Measurements from ENCODE around the gene EPS8L2. TPM values are rescaled to one million over a fixed set of nuclear protein-coding genes. Genes with fewer than 3 reads are reported as not detected.

The EPS8L2 gene
- polyA plus RNA-seq, 3 donors, result 0.55 TPM; not detected in 2

- no peak overlapping the region for H3K4me3 ChIP-seq (replicated peaks in 1 of 3; ENCODE audit: low read depth in 2 of 3, low read length in 3 of 3)
- 98% methylated on average over 5 of the region's 18 CpGs for WGBS (ENCODE audit: insufficient coverage)
- H3K4me1 ChIP-seq (ENCODE audit: control insufficient read depth in 1 of 2, insufficient read depth in 2 of 2, low read length in 2 of 2), result peaks cover 49 to 70% of the 10 kb centered on the region in 2 donors
- peaks cover 31 to 78% (median 50%) of the 10 kb centered on the region in 3 donors for H3K27me3 Mint-ChIP-seq (ENCODE audit: low read depth in 3 of 3)
- peaks cover 0 to 21% (median 2%) of the 10 kb centered on the region in 7 donors for H3K9me3 Mint-ChIP-seq
- no peak overlapping the region for H3K27ac Mint-ChIP-seq
- H3K36me3 ChIP-seq (replicated peaks in 1 of 2; ENCODE audit: control insufficient read depth in 1 of 2, insufficient read depth in 2 of 2, low read length in 2 of 2), result no peaks in the 10 kb centered on the region
- DNase-seq, result no peak
- peak overlapping the region in 1 of 2 donors; percentile 73 for H3K4me3 Mint-ChIP-seq
- peaks cover 8 to 58% of the 10 kb centered on the region in 2 donors for H3K27me3 ChIP-seq (ENCODE audit: control insufficient read depth in 2 of 2, insufficient read depth in 2 of 2, low read length in 2 of 2)
- H4K20me1 ChIP-seq (ENCODE audit: insufficient read depth, low read length), result no peaks in the 10 kb centered on the region
- H3K79me2 ChIP-seq (ENCODE audit: insufficient read depth, low read length), result no peaks in the 10 kb centered on the region
- intact Hi-C loops (cut with micrococcal nuclease), result loop anchor here in 1 of 2 donors (5.0 kb wide), 1 partner anchor 63 kb away; no protein-coding TSS in a partner anchor
- H3K4me2 ChIP-seq (replicated peaks; ENCODE audit: extremely low read depth, low read length, poor library complexity, severe bottlenecking), result no peak overlapping the region
- TF ChIP-seq, protein P1, sequence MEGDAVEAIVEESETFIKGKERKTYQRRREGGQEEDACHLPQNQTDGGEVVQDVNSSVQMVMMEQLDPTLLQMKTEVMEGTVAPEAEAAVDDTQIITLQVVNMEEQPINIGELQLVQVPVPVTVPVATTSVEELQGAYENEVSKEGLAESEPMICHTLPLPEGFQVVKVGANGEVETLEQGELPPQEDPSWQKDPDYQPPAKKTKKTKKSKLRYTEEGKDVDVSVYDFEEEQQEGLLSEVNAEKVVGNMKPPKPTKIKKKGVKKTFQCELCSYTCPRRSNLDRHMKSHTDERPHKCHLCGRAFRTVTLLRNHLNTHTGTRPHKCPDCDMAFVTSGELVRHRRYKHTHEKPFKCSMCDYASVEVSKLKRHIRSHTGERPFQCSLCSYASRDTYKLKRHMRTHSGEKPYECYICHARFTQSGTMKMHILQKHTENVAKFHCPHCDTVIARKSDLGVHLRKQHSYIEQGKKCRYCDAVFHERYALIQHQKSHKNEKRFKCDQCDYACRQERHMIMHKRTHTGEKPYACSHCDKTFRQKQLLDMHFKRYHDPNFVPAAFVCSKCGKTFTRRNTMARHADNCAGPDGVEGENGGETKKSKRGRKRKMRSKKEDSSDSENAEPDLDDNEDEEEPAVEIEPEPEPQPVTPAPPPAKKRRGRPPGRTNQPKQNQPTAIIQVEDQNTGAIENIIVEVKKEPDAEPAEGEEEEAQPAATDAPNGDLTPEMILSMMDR (IDR thresholded peaks at IDR 0.05), result no peak
- peaks cover 0 to 5% of the 10 kb centered on the region in 2 donors for H3K9me3 ChIP-seq (replicated peaks in 1 of 2; ENCODE audit: control insufficient read depth in 1 of 2, insufficient read depth in 1 of 2, low read length in 2 of 2)
- H3K4me1 Mint-ChIP-seq, result peaks cover 28% of the 10 kb centered on the region
- no peak overlapping the region for H3K27ac ChIP-seq (ENCODE audit: low read depth in 1 of 2, low read length in 2 of 2)
- no peak overlapping the region for H3K9ac ChIP-seq (ENCODE audit: insufficient read depth, low read length, poor library complexity, severe bottlenecking)
- H3K36me3 Mint-ChIP-seq, result no peaks in the 10 kb centered on the region
- H2AFZ ChIP-seq (ENCODE audit: insufficient read depth, low read depth, low read length, poor library complexity, severe bottlenecking), result no peak overlapping the region
Measured at GRCh38 chr11:724778-725386, 18.9 kb downstream of the EPS8L2 start.

DNA sequence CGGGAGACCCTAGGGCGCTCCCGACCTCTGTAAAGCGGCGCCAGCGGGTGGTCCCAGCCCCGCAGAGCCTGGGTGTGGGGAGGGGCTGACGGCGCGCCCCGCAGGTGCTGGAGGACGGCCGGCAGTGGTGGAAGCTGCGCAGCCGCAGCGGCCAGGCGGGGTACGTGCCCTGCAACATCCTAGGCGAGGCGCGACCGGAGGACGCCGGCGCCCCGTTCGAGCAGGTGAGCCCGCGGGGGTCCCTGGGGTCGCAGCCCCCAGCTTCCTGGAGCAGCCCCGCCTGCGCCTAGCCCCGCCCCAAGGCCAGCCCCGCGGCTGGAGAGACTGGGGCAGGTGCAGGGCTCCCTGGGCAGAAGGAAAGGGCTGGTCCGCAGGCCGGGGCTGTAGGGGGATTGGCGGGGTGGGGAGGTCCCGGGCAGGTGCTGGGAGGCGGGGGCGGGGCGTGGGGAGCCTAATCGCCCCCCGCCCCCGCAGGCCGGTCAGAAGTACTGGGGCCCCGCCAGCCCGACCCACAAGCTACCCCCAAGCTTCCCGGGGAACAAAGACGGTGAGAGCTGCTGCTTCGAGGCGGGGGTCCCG lies 19.7 kb downstream of the EPS8L2 start:
- 3% methylated on average over 34 of the region's 53 CpGs for WGBS (ENCODE audit: insufficient coverage)
- no peaks in the 10 kb centered on the region for H3K79me2 ChIP-seq (ENCODE audit: insufficient read depth, low read length)
- peak overlapping the region; percentile 59 for H3K9ac ChIP-seq (ENCODE audit: insufficient read depth, low read length, poor library complexity, severe bottlenecking)
- peaks cover 0 to 16% (median 2%) of the 10 kb centered on the region in 7 donors for H3K9me3 Mint-ChIP-seq
- peaks cover 8 to 51% of the 10 kb centered on the region in 2 donors for H3K27me3 ChIP-seq (ENCODE audit: control insufficient read depth in 2 of 2, insufficient read depth in 2 of 2, low read length in 2 of 2)
- H3K9me3 ChIP-seq (replicated peaks in 1 of 2; ENCODE audit: control insufficient read depth in 1 of 2, insufficient read depth in 1 of 2, low read length in 2 of 2), result peaks cover 0 to 5% of the 10 kb centered on the region in 2 donors
- H3K4me2 ChIP-seq (replicated peaks; ENCODE audit: extremely low read depth, low read length, poor library complexity, severe bottlenecking), result peak overlapping the region; percentile 76
- no peak overlapping the region for H3K4me3 ChIP-seq (replicated peaks in 1 of 3; ENCODE audit: low read depth in 2 of 3, low read length in 3 of 3)
- H4K20me1 ChIP-seq (ENCODE audit: insufficient read depth, low read length), result no peaks in the 10 kb centered on the region
- peaks cover 50 to 65% of the 10 kb centered on the region in 2 donors for H3K4me1 ChIP-seq (ENCODE audit: control insufficient read depth in 1 of 2, insufficient read depth in 2 of 2, low read length in 2 of 2)
- no peak overlapping the region for H3K27ac Mint-ChIP-seq
- H3K27ac ChIP-seq (ENCODE audit: low read depth in 1 of 2, low read length in 2 of 2), result no peak overlapping the region
- no peaks in the 10 kb centered on the region for H3K36me3 Mint-ChIP-seq
- no peak for DNase-seq
- peak overlapping the region in 1 of 2 donors; percentile 80 for H3K4me3 Mint-ChIP-seq
- H3K36me3 ChIP-seq (replicated peaks in 1 of 2; ENCODE audit: control insufficient read depth in 1 of 2, insufficient read depth in 2 of 2, low read length in 2 of 2), result no peaks in the 10 kb centered on the region
- TF ChIP-seq, protein P1 (IDR thresholded peaks at IDR 0.05), result no peak
- peaks cover 30% of the 10 kb centered on the region for H3K4me1 Mint-ChIP-seq
- intact Hi-C loops (cut with micrococcal nuclease), result no loop called here
- H2AFZ ChIP-seq (ENCODE audit: insufficient read depth, low read depth, low read length, poor library complexity, severe bottlenecking), result peak overlapping the region; percentile 71
- H3K27me3 Mint-ChIP-seq (ENCODE audit: low read depth in 3 of 3), result peaks cover 28 to 71% (median 42%) of the 10 kb centered on the region in 3 donors
